Measurements from ENCODE around the gene RPUSD3.

DNA sequence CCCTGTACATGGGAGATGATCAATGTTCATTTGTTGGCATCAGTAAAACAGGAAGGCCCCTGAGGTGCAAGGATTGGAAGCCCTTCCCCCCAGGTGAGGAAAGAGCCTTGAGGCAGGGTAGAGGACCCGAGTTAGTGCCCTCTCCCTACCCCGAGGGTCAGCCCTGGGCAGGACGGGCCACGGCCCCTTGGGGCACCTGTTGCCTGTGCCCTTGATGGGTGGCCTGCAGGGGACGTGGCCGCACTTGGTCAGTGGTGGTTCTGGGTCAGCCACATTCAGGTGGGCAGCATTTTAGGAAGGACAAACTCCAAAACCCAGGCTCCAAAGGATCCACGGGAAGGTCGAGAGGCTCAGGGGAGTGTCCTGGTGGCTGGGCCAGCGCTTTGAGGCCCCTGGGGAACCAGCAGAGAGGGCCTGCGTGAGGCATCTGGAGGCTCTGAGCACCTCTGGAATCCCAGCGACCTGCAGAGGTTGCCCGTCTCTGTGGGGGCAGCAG, 15.8 kb upstream of the RPUSD3 start:
- TF ChIP-seq, protein P1, sequence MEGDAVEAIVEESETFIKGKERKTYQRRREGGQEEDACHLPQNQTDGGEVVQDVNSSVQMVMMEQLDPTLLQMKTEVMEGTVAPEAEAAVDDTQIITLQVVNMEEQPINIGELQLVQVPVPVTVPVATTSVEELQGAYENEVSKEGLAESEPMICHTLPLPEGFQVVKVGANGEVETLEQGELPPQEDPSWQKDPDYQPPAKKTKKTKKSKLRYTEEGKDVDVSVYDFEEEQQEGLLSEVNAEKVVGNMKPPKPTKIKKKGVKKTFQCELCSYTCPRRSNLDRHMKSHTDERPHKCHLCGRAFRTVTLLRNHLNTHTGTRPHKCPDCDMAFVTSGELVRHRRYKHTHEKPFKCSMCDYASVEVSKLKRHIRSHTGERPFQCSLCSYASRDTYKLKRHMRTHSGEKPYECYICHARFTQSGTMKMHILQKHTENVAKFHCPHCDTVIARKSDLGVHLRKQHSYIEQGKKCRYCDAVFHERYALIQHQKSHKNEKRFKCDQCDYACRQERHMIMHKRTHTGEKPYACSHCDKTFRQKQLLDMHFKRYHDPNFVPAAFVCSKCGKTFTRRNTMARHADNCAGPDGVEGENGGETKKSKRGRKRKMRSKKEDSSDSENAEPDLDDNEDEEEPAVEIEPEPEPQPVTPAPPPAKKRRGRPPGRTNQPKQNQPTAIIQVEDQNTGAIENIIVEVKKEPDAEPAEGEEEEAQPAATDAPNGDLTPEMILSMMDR (IDR thresholded peaks at IDR 0.05), result no peak
- TF ChIP-seq EZH2phosphoT487 (IDR thresholded peaks at IDR 0.05) (no peak), EZH2 (IDR thresholded peaks at IDR 0.05) (no peak)
